ENCODE results near the gene HDAC1.

DNA sequence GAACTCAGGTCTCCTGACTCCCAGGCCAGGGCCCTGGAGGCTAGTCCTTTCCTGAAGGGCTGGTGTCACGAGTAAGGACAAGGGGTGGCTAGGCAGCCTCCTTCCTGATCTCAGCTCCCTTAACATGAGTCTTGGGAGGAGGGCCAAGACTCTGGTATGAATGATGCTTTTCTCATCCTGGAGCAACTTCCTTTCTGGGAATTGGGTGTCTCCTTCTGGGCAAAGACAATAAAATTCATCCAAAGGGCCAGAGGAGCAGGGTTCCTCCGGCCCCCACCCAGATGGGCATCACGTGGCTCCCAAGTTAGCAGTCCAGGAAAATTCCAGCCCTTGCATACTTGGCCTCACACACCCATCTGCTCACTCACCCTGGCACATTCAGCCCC lies 45.0 kb upstream of the HDAC1 start, which contains the start of gene FAM167B:
- TF ChIP-seq, protein P1, sequence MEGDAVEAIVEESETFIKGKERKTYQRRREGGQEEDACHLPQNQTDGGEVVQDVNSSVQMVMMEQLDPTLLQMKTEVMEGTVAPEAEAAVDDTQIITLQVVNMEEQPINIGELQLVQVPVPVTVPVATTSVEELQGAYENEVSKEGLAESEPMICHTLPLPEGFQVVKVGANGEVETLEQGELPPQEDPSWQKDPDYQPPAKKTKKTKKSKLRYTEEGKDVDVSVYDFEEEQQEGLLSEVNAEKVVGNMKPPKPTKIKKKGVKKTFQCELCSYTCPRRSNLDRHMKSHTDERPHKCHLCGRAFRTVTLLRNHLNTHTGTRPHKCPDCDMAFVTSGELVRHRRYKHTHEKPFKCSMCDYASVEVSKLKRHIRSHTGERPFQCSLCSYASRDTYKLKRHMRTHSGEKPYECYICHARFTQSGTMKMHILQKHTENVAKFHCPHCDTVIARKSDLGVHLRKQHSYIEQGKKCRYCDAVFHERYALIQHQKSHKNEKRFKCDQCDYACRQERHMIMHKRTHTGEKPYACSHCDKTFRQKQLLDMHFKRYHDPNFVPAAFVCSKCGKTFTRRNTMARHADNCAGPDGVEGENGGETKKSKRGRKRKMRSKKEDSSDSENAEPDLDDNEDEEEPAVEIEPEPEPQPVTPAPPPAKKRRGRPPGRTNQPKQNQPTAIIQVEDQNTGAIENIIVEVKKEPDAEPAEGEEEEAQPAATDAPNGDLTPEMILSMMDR (IDR thresholded peaks at IDR 0.05; ENCODE audit: insufficient read depth, low read length, poor library complexity, severe bottlenecking), result no peak
- TF ChIP-seq EZH2phosphoT487 (conservative IDR thresholded peaks at IDR 0.05; ENCODE audit: low read length), result no peak
